Neural progenitor cell (in vitro differentiated cells): Measurements from ENCODE around the gene PXDC1. TPM values are rescaled to one million over a fixed set of nuclear protein-coding genes. Genes with fewer than 3 reads are reported as not detected.
A peak's percentile ranks its signal among the peaks of the same experiment; 100 is the strongest.
"Not testable (repeated sequence)": the region's sequence is repeated elsewhere in the genome, so short reads cannot be mapped to it uniquely, and the experiment has no call there.

Experiments used
- DNase-seq: peaks from one replicate; pipeline ENCODE4 v3.0.0-alpha.2; 2016; ENCODE audit warnings: low spot score
- H2AFZ ChIP-seq: fragments of 200-600 bp; sonication (generic); replicated peaks from 2 replicates; pipeline ENCODE4 v1.6.1; 2016; ENCODE audit warnings: antibody characterized with exemption
- H3F3A ChIP-seq: fragments of 200-600 bp; sonication (generic); 2 replicates; pipeline ENCODE4 v1.6.1; 2016; ENCODE audit warnings: antibody characterized with exemption, low read depth
- H3K27ac ChIP-seq: fragments of 200-600 bp; sonication (generic); 2 replicates; pipeline ENCODE4 v1.5.1; 2016; ENCODE audit warnings: mild to moderate bottlenecking
- H3K27me3 ChIP-seq: fragments of 200-600 bp; sonication (generic); 2 replicates; pipeline ENCODE4 v1.6.1; 2016; ENCODE audit warnings: mild to moderate bottlenecking, moderate library complexity
- H3K36me3 ChIP-seq: fragments of 200-600 bp; sonication (generic); 2 replicates; pipeline ENCODE4 v1.5.1; 2016
- H3K4me1 ChIP-seq: fragments of 200-600 bp; sonication (generic); 2 replicates; pipeline ENCODE4 v1.6.1; 2016; ENCODE audit warnings: mixed run types
- H3K4me2 ChIP-seq: fragments of 200-600 bp; sonication (generic); 2 replicates; pipeline ENCODE4 v1.6.1; 2016
- H3K4me3 ChIP-seq: fragments of 200-600 bp; sonication (generic); 2 replicates; pipeline ENCODE4 v1.5.1; 2016
- H3K79me2 ChIP-seq: fragments of 200-600 bp; sonication (generic); 2 replicates; pipeline ENCODE4 v1.6.1; 2016; ENCODE audit warnings: low read depth
- H3K9ac ChIP-seq: fragments of 200-600 bp; sonication (generic); 2 replicates; pipeline ENCODE4 v1.6.1; 2016
- H3K9me3 ChIP-seq: fragments of 200-600 bp; sonication (generic); 2 replicates; pipeline ENCODE4 v1.5.1; 2016; ENCODE audit warnings: low read depth
- H4K20me1 ChIP-seq: fragments of 200-600 bp; sonication (generic); 2 replicates; pipeline ENCODE4 v1.6.1; 2016; ENCODE audit warnings: low read depth
- H3K27ac Mint-ChIP-seq: 3 replicates; pipeline ENCODE4 v1.8.0; 2021; ENCODE audit warnings: mixed read lengths
- H3K27me3 Mint-ChIP-seq: 2 replicates; pipeline ENCODE4 v1.8.0; 2022; ENCODE audit warnings: low read depth, mild to moderate bottlenecking, inconsistent platforms, moderate library complexity, mixed read lengths; ENCODE audit not compliant: insufficient read depth
- H3K36me3 Mint-ChIP-seq: 3 replicates; pipeline ENCODE4 v1.8.0; 2021; ENCODE audit warnings: mixed read lengths
- H3K4me1 Mint-ChIP-seq: 3 replicates; pipeline ENCODE4 v1.8.0; 2021; ENCODE audit warnings: mixed read lengths
- H3K4me3 Mint-ChIP-seq: 3 replicates; pipeline ENCODE4 v1.8.0; 2021; ENCODE audit warnings: mild to moderate bottlenecking, moderate library complexity, mixed read lengths
- H3K9me3 Mint-ChIP-seq: 3 replicates; pipeline ENCODE4 v1.8.0; 2020; ENCODE audit warnings: mixed read lengths
- CTCF ChIP-seq: fragments of 200-600 bp; sonication (generic); IDR thresholded peaks from 2 replicates; pipeline ENCODE4 v1.5.1; 2017; ENCODE audit warnings: antibody characterized with exemption, mild to moderate bottlenecking
- EZH2 ChIP-seq: fragments of 200-600 bp; sonication (generic); IDR thresholded peaks from 2 replicates; pipeline ENCODE4 v1.6.1; 2017; ENCODE audit warnings: antibody characterized with exemption, mild to moderate bottlenecking, moderate library complexity
- EZH2phosphoT487 ChIP-seq: fragments of 200-600 bp; sonication (generic); IDR thresholded peaks from 2 replicates; pipeline ENCODE4 v1.6.1; 2017; ENCODE audit warnings: antibody characterized with exemption
- total RNA-seq: library from RNA; depleted of rRNA; stranded (reverse); fragments of >200 nt; gene quantifications from 2 replicates; pipeline ENCODE4 v1.2.3, GENCODE V29; 2015; ENCODE audit warnings: low replicate concordance

The PXDC1 gene
- total RNA-seq, 1 donor from 2014 or later: 2.0 TPM

- H3K79me2 ChIP-seq: no peaks in the 10 kb centered on the region
- peak overlapping the region; percentile 36 for H3K4me2 ChIP-seq
- peaks cover 4% of the 10 kb centered on the region for H3K4me1 ChIP-seq
- H3F3A ChIP-seq: no peaks in the 10 kb centered on the region
- TF ChIP-seq EZH2: no peak
- TF ChIP-seq CTCF: no peak
- TF ChIP-seq EZH2phosphoT487: no peak
- Mint-ChIP-seq H3K4me3 (no peak overlapping the region), H3K27me3 (peaks cover 14% of the 10 kb centered on the region), H3K9me3 (no peaks in the 10 kb centered on the region), H3K4me1 (peaks cover 17% of the 10 kb centered on the region), H3K36me3 (no peaks in the 10 kb centered on the region), H3K27ac (peak overlapping the region; percentile 2)
- H3K9me3 ChIP-seq: no peaks in the 10 kb centered on the region
- peaks cover 47% of the 10 kb centered on the region for H3K27me3 ChIP-seq
- no peaks in the 10 kb centered on the region for H3K36me3 ChIP-seq
- no peak overlapping the region for H3K27ac ChIP-seq
- no peak for DNase-seq
- no peak overlapping the region for H2AFZ ChIP-seq
- H3K9ac ChIP-seq: no peak overlapping the region
- H3K4me3 ChIP-seq: no peak overlapping the region
- peaks cover 3% of the 10 kb centered on the region for H4K20me1 ChIP-seq
Observed at GRCh38 chr6:3756546-3756945, 5.0 kb upstream of the PXDC1 start.

- no peaks in the 10 kb centered on the region for H3K36me3 ChIP-seq
- no peak overlapping the region for H3K27ac ChIP-seq
- H3K4me1 ChIP-seq: peaks cover 4% of the 10 kb centered on the region
- peaks cover 3% of the 10 kb centered on the region for H4K20me1 ChIP-seq
- H2AFZ ChIP-seq: no peak overlapping the region
- peaks cover 17% of the 10 kb centered on the region for H3K4me1 Mint-ChIP-seq
- H3K27me3 ChIP-seq: peaks cover 53% of the 10 kb centered on the region
- DNase-seq: peak; percentile 36
- H3K36me3 Mint-ChIP-seq: no peaks in the 10 kb centered on the region
- H3K4me3 Mint-ChIP-seq: no peak overlapping the region
- H3K27ac Mint-ChIP-seq: peak overlapping the region; percentile 2
- TF ChIP-seq EZH2phosphoT487 (no peak), EZH2 (no peak), CTCF (no peak)
- no peaks in the 10 kb centered on the region for H3F3A ChIP-seq
- H3K4me3 ChIP-seq: no peak overlapping the region
- no peaks in the 10 kb centered on the region for H3K9me3 ChIP-seq
- peak overlapping the region; percentile 36 for H3K4me2 ChIP-seq
- H3K9ac ChIP-seq: no peak overlapping the region
- peaks cover 14% of the 10 kb centered on the region for H3K27me3 Mint-ChIP-seq
- no peaks in the 10 kb centered on the region for H3K9me3 Mint-ChIP-seq
- no peaks in the 10 kb centered on the region for H3K79me2 ChIP-seq
Observed at GRCh38 chr6:3755637-3756545, 4.4 kb upstream of the PXDC1 start.

- no peak overlapping the region for H3K27ac Mint-ChIP-seq
- Histone ChIP-seq H3F3A (peaks cover 11% of the 10 kb centered on the region), H3K36me3 (no peaks in the 10 kb centered on the region), H2AFZ (no peak overlapping the region), H3K4me3 (no peak overlapping the region), H3K9ac (no peak overlapping the region), H4K20me1 (peaks cover 3% of the 10 kb centered on the region), H3K4me2 (no peak overlapping the region), H3K9me3 (no peaks in the 10 kb centered on the region), H3K4me1 (peaks cover 7% of the 10 kb centered on the region), H3K27me3 (peaks cover 64% of the 10 kb centered on the region), H3K27ac (no peak overlapping the region), H3K79me2 (no peaks in the 10 kb centered on the region)
- H3K9me3 Mint-ChIP-seq: no peaks in the 10 kb centered on the region
- no peaks in the 10 kb centered on the region for H3K36me3 Mint-ChIP-seq
- H3K27me3 Mint-ChIP-seq: peaks cover 12% of the 10 kb centered on the region
- H3K4me1 Mint-ChIP-seq: peaks cover 20% of the 10 kb centered on the region
- TF ChIP-seq EZH2 (no peak), CTCF (no peak), EZH2phosphoT487 (no peak)
- DNase-seq: no peak
- H3K4me3 Mint-ChIP-seq: no peak overlapping the region
Observed at GRCh38 chr6:3754776-3755175, 3.3 kb upstream of the PXDC1 start.

- H3K4me1 ChIP-seq, H2AFZ ChIP-seq, H3K27ac ChIP-seq, H3K79me2 ChIP-seq, H3K9me3 Mint-ChIP-seq, H3K9ac ChIP-seq, H3K36me3 ChIP-seq, H4K20me1 ChIP-seq, H3K36me3 Mint-ChIP-seq, H3K9me3 ChIP-seq, H3K27ac Mint-ChIP-seq, H3K4me2 ChIP-seq, H3K4me3 ChIP-seq, H3K4me3 Mint-ChIP-seq, DNase-seq: not testable (repeated sequence)
- peaks cover 70% of the 10 kb centered on the region for H3K27me3 ChIP-seq
- peaks cover 26% of the 10 kb centered on the region for H3K4me1 Mint-ChIP-seq
- peaks cover 13% of the 10 kb centered on the region for H3F3A ChIP-seq
- peaks cover 17% of the 10 kb centered on the region for H3K27me3 Mint-ChIP-seq
Observed at GRCh38 chr6:3754032-3754725, 2.7 kb upstream of the PXDC1 start.
